Tibial artery (tissue), 4 donors: ENCODE measurements around the gene HTR1B.

ENCODE experiments used
- DNase-seq, 2 donors: peaks; one replicate each; pipeline ENCODE4 v3.0.0-alpha.2; 2019
- H3K27ac ChIP-seq, 2 donors: fragments of 200-600 bp; sonication (generic) in 1 of 2; 1 replicate in 1 of 2; 2 replicates in 1 of 2; pipeline ENCODE4 v1.5.1; 2018 to 2019; ENCODE audit warnings: mild to moderate bottlenecking in 1 of 2
- H3K27me3 ChIP-seq, 2 donors: fragments of 200-600 bp; sonication (generic) in 1 of 2; one replicate each; pipeline versions ENCODE4 v1.5.1 to v1.6.0; 2016 to 2019
- H3K36me3 ChIP-seq, 3 donors: fragments of 200-600 bp; sonication (generic) in 2 of 3; one replicate each; pipeline ENCODE4 v1.5.1; 2016 to 2019; ENCODE audit warnings: mild to moderate bottlenecking in 2 of 3
- H3K4me1 ChIP-seq, 4 donors: fragments of 200-600 bp; sonication (generic) in 2 of 4; 1 replicate in 3 of 4; 2 replicates in 1 of 4; pipeline ENCODE4 v1.5.1; 2016 to 2019
- H3K4me3 ChIP-seq, 2 donors: fragments of 200-600 bp; sonication (generic) in 1 of 2; 1 replicate in 1 of 2; 2 replicates in 1 of 2; pipeline ENCODE4 v1.5.1; 2018 to 2019; ENCODE audit warnings: mild to moderate bottlenecking in 2 of 2
- H3K9me3 ChIP-seq, 3 donors: fragments of 200-600 bp; sonication (generic) in 1 of 3; one replicate each; pipeline ENCODE4 v1.5.1; 2016 to 2019
- CTCF ChIP-seq, 2 experiments: fragments of 200-600 bp in 1 of 2; fragments of 450-650 bp in 1 of 2; IDR thresholded peaks; one replicate each; pipeline ENCODE4 v1.5.1; 2017 to 2019; ENCODE audit warnings: antibody characterized with exemption in 2 of 2, mild to moderate bottlenecking in 1 of 2, moderate library complexity in 1 of 2
- intact Hi-C: fragments of 100-400 bp; cut with DNase I; formaldehyde crosslinking; loops from one replicate; pipeline ENCODE4 v1.15.0; 2023; ENCODE audit warnings: low total_unique reads

HTR1B gene

GRCh38 chr6:77430504-77430903 lies 32.8 kb downstream of the HTR1B start:
- no peaks in the 10 kb centered on the region for H3K36me3 ChIP-seq
- no peaks in the 10 kb centered on the region for H3K27me3 ChIP-seq
- H3K4me1 ChIP-seq = peaks cover 0 to 28% (median 4%) of the 10 kb centered on the region in 4 donors
- no peaks in the 10 kb centered on the region for H3K9me3 ChIP-seq
- no peak overlapping the region for H3K4me3 ChIP-seq
- DNase-seq = no peak
- no peak for TF ChIP-seq CTCF (IDR thresholded peaks at IDR 0.05)
- H3K27ac ChIP-seq = no peak overlapping the region
- intact Hi-C loops = no loop called here

- H3K36me3 ChIP-seq = no peaks in the 10 kb centered on the region
- peaks cover 0 to 44% (median 12%) of the 10 kb centered on the region in 4 donors for H3K4me1 ChIP-seq
- no peaks in the 10 kb centered on the region for H3K27me3 ChIP-seq
- no peak for DNase-seq
- H3K9me3 ChIP-seq = no peaks in the 10 kb centered on the region
- intact Hi-C loops = no loop called here
- no peak for TF ChIP-seq CTCF (IDR thresholded peaks at IDR 0.05)
- no peak overlapping the region for H3K4me3 ChIP-seq
- H3K27ac ChIP-seq = peak overlapping the region; percentile 46 to 48
Measured at GRCh38 chr6:77425671-77426070, 37.6 kb downstream of the HTR1B start.

- Histone ChIP-seq H3K4me1 (peaks cover 0 to 44% (median 12%) of the 10 kb centered on the region in 4 donors), H3K4me3 (no peak overlapping the region), H3K36me3 (no peaks in the 10 kb centered on the region), H3K27me3 (no peaks in the 10 kb centered on the region), H3K9me3 (no peaks in the 10 kb centered on the region), H3K27ac (peak overlapping the region; percentile 46 to 48)
- intact Hi-C loops = no loop called here
- no peak for TF ChIP-seq CTCF (IDR thresholded peaks at IDR 0.05)
- DNase-seq = no peak
Measured at GRCh38 chr6:77425216-77425615, 38.1 kb downstream of the HTR1B start.

- no peak overlapping the region for H3K4me3 ChIP-seq
- H3K9me3 ChIP-seq = no peaks in the 10 kb centered on the region
- no peak for TF ChIP-seq CTCF (IDR thresholded peaks at IDR 0.05)
- peak overlapping the region; percentile 46 to 48 for H3K27ac ChIP-seq
- H3K27me3 ChIP-seq = no peaks in the 10 kb centered on the region
- no peak for DNase-seq
- intact Hi-C loops = no loop called here
- H3K4me1 ChIP-seq = peaks cover 0 to 44% (median 12%) of the 10 kb centered on the region in 4 donors
- H3K36me3 ChIP-seq = no peaks in the 10 kb centered on the region
Measured at GRCh38 chr6:77424761-77425160, 38.5 kb downstream of the HTR1B start.

GRCh38 chr6:77416839-77417238 lies 46.5 kb downstream of the HTR1B start:
- Histone ChIP-seq H3K27ac (no peak overlapping the region), H3K36me3 (no peaks in the 10 kb centered on the region), H3K4me1 (no peaks in the 10 kb centered on the region), H3K27me3 (no peaks in the 10 kb centered on the region), H3K4me3 (no peak overlapping the region), H3K9me3 (no peaks in the 10 kb centered on the region)
- intact Hi-C loops = no loop called here
- no peak for DNase-seq
- no peak for TF ChIP-seq CTCF (IDR thresholded peaks at IDR 0.05)

- no peak overlapping the region for H3K4me3 ChIP-seq
- TF ChIP-seq CTCF (IDR thresholded peaks at IDR 0.05) = no peak
- intact Hi-C loops = no loop called here
- no peaks in the 10 kb centered on the region for H3K27me3 ChIP-seq
- H3K9me3 ChIP-seq = no peaks in the 10 kb centered on the region
- DNase-seq = no peak
- no peak overlapping the region for H3K27ac ChIP-seq
- H3K36me3 ChIP-seq = no peaks in the 10 kb centered on the region
- no peaks in the 10 kb centered on the region for H3K4me1 ChIP-seq
Measured at GRCh38 chr6:77415706-77416105, 47.6 kb downstream of the HTR1B start.
